Body of pancreas (tissue), 4 donors: Measurements from ENCODE around the gene NFATC2.

Experiments
- CTCF ChIP-seq, 7 experiments: fragments of 450-650 bp in 4 of 7; fragments of 200-600 bp in 3 of 7; sonication (generic) in 3 of 7; IDR thresholded peaks; one replicate each; pipeline ENCODE4 v1.5.1; 2016 to 2019; ENCODE audit warnings: antibody characterized with exemption in 7 of 7
- POLR2A ChIP-seq, 3 donors: fragments of 450-650 bp; IDR thresholded peaks; one replicate each; pipeline ENCODE4 v1.6.1; 2016; ENCODE audit warnings: antibody characterized with exemption in 3 of 3, mild to moderate bottlenecking in 2 of 3

GRCh38 chr20:51341581-51341980, 200.9 kb downstream of the NFATC2 start:
- no peak for TF ChIP-seq CTCF (IDR thresholded peaks at IDR 0.05)
- TF ChIP-seq POLR2A (IDR thresholded peaks at IDR 0.05), result no peak
